Endothelial cell of umbilical vein (primary cell): ENCODE measurements around the gene PRKCSH. TPM values are rescaled to one million over a fixed set of nuclear protein-coding genes. Genes with fewer than 3 reads are reported as not detected.
"Not testable (repeated sequence)": the region's sequence is repeated elsewhere in the genome, so short reads cannot be mapped to it uniquely, and the experiment has no call there.

Experiments
- BruUV-seq: library from RNA; stranded (reverse); fragments of 400-500 nt; replicated peaks from 2 replicates; lab custom pipeline; 2021; lab: Mats Ljungman, UMichigan
- CTCF ChIA-PET: fragments of 300-600, 350-600 bp; sonication (Branson Sonifier 250); formaldehyde crosslinking; loops from one replicate; lab custom pipeline; 2021; ENCODE audit warnings: antibody characterized with exemption, inconsistent platforms; lab: Charles Lee
- POLR2A ChIA-PET: fragments of 300-600, 350-600 bp; sonication (Branson Sonifier 250); formaldehyde crosslinking; loops from one replicate; lab custom pipeline; 2021; ENCODE audit warnings: antibody characterized with exemption, inconsistent platforms; lab: Charles Lee
- DNase-seq: peaks from one replicate; pipeline ENCODE4 v3.0.0-alpha.2; 2011; ENCODE audit warnings: low read depth, low spot score
- FAIRE-seq: peaks from 2 replicates; lab custom pipeline; 2011; peaks lifted over from hg19 to GRCh38; lab: Jason Lieb, UNC
- H2AFZ ChIP-seq: 2 replicates; pipeline ENCODE4 v1.6.0; 2012; ENCODE audit warnings: low read depth, low read length, control low read depth, inconsistent platforms
- H3K27ac ChIP-seq: 2 replicates; pipeline ENCODE4 v1.5.1; 2011; ENCODE audit warnings: low read depth, mild to moderate bottlenecking, control low read depth, low read length, moderate library complexity; ENCODE audit not compliant: insufficient read depth
- H3K27me3 ChIP-seq, 2 experiments: 2 replicates each; pipeline versions ENCODE4 v1.6.0 to v1.6.1; 2011; ENCODE audit warnings: low read length in 2 of 2, mixed read lengths in 1 of 2; ENCODE audit not compliant: control insufficient read depth in 2 of 2, insufficient read depth in 2 of 2
- H3K36me3 ChIP-seq, 2 experiments: 2 replicates in 1 of 2; 3 replicates in 1 of 2; pipeline ENCODE4 v1.5.1; 2011; ENCODE audit warnings: low read length in 2 of 2, mild to moderate bottlenecking in 1 of 2, moderate library complexity in 1 of 2; ENCODE audit not compliant: control insufficient read depth in 2 of 2, insufficient read depth in 2 of 2; ENCODE audit errors: extremely low read depth in 1 of 2
- H3K4me1 ChIP-seq: 3 replicates; pipeline ENCODE4 v1.5.1; 2011; ENCODE audit warnings: mild to moderate bottlenecking, low read length; ENCODE audit not compliant: control insufficient read depth, insufficient read depth; ENCODE audit errors: extremely low read depth
- H3K4me2 ChIP-seq: 2 replicates; pipeline ENCODE4 v1.6.1; 2011; ENCODE audit warnings: low read length, control low read depth, mixed read lengths; ENCODE audit not compliant: insufficient read depth
- H3K4me3 ChIP-seq, 3 experiments: fragments of 200-600 bp in 1 of 3; sonication (generic), shearing (Covaris generic) in 1 of 3; replicated peaks in 1 of 3; 2 replicates each; pipeline ENCODE4 v1.5.1; 2011 to 2016; ENCODE audit warnings: control low read depth in 3 of 3, low read length in 3 of 3, mild to moderate bottlenecking in 2 of 3, inconsistent platforms in 1 of 3, low read depth in 1 of 3, moderate library complexity in 1 of 3; ENCODE audit not compliant: insufficient read depth in 1 of 3
- H3K79me2 ChIP-seq: 2 replicates; pipeline ENCODE4 v1.6.0; 2012; ENCODE audit warnings: low read length, inconsistent platforms; ENCODE audit not compliant: control insufficient read depth, insufficient read depth
- H3K9ac ChIP-seq: replicated peaks from 2 replicates; pipeline ENCODE3; 2011; ENCODE audit warnings: low read length, control low read depth; ENCODE audit not compliant: insufficient read depth; ENCODE audit errors: extremely low read depth
- H3K9me1 ChIP-seq: replicated peaks from 3 replicates; pipeline ENCODE4 v1.6.0; 2011; ENCODE audit warnings: mild to moderate bottlenecking, low read length; ENCODE audit not compliant: control insufficient read depth, insufficient read depth; ENCODE audit errors: extremely low read depth
- H3K9me3 ChIP-seq: replicated peaks from 2 replicates; pipeline ENCODE4 v1.5.1; 2012; ENCODE audit warnings: low read length, inconsistent platforms; ENCODE audit not compliant: control insufficient read depth, insufficient read depth
- H4K20me1 ChIP-seq: replicated peaks from 2 replicates; pipeline ENCODE3; 2011; ENCODE audit warnings: mild to moderate bottlenecking, low read length; ENCODE audit not compliant: control insufficient read depth, insufficient read depth; ENCODE audit errors: extremely low read depth
- CTCF ChIP-seq, 2 donors: IDR thresholded peaks; 1 replicate in 1 of 2; 2 replicates in 1 of 2; pipeline ENCODE4 v1.5.1; 2011; ENCODE audit warnings: low read length in 2 of 2, mild to moderate bottlenecking in 2 of 2, moderate library complexity in 2 of 2, control low read depth in 1 of 2, inconsistent platforms in 1 of 2, low read depth in 1 of 2; ENCODE audit not compliant: insufficient read depth in 1 of 2; ENCODE audit errors: extremely low read depth in 1 of 2
- EZH2 ChIP-seq: IDR thresholded peaks from 2 replicates; pipeline ENCODE4 v1.6.1; 2012; ENCODE audit warnings: borderline replicate concordance, low read depth, mild to moderate bottlenecking, moderate library complexity, low read length, inconsistent platforms; ENCODE audit not compliant: severe bottlenecking
- FOS ChIP-seq: IDR thresholded peaks from 2 replicates; pipeline ENCODE4 v1.6.1; 2011; ENCODE audit warnings: mild to moderate bottlenecking, low read length, moderate library complexity, borderline replicate concordance; ENCODE audit not compliant: insufficient read depth
- GATA2 ChIP-seq: IDR thresholded peaks from 2 replicates; pipeline ENCODE4 v1.7.0; 2011; ENCODE audit warnings: low read depth, mild to moderate bottlenecking, moderate library complexity, mixed read lengths, low read length; ENCODE audit not compliant: insufficient read length, insufficient read depth
- JUN ChIP-seq: IDR thresholded peaks from 2 replicates; pipeline ENCODE4 v1.6.1; 2011; ENCODE audit warnings: borderline replicate concordance, low read depth; ENCODE audit not compliant: insufficient read length, insufficient read depth
- MAX ChIP-seq: IDR thresholded peaks from 2 replicates; pipeline ENCODE4 v1.6.1; 2011; ENCODE audit not compliant: insufficient read depth, insufficient read length
- MYC ChIP-seq: IDR thresholded peaks from one replicate; pipeline ENCODE4 v1.6.1; 2011; ENCODE audit warnings: mild to moderate bottlenecking, low read depth, low read length
- POLR2A ChIP-seq: IDR thresholded peaks from 2 replicates; pipeline ENCODE4 v1.6.1; 2012; ENCODE audit warnings: low read depth, mild to moderate bottlenecking, control low read depth, low read length
- POLR2AphosphoS5 ChIP-seq: IDR thresholded peaks from 2 replicates; pipeline ENCODE4 v1.6.1; 2012; ENCODE audit warnings: low read depth, mild to moderate bottlenecking, control low read depth, low read length, moderate library complexity; ENCODE audit not compliant: insufficient read depth
- dilution Hi-C: fragments of 300-500 bp; cut with MboI; formaldehyde crosslinking; loops from one replicate; pipeline ENCODE4 v1.15.0; 2019; ENCODE audit warnings: low sequenced_read_pairs; ENCODE audit not compliant: extremely low pct_ligation_motif_present
- intact Hi-C: fragments of 100-400 bp; cut with micrococcal nuclease; formaldehyde crosslinking; loops from one replicate; pipeline ENCODE4 v1.10.0; 2022
- polyA plus RNA-seq, 4 experiments: library from polyadenylated mRNA; depleted of rRNA in 3 of 4; stranded (reverse) in 3 of 4; unstranded in 1 of 4; fragments of >200 nt; gene quantifications; 2 replicates each; pipeline versions ENCODE4 v1.2.1 to v1.2.3, GENCODE V29; 2011 to 2012; ENCODE audit warnings: missing spikeins in 1 of 4
- total RNA-seq: library from RNA; stranded (reverse); gene quantifications from 2 replicates; pipeline ENCODE4 v1.2.3, GENCODE V29; 2021

PRKCSH gene
- total and polyA plus RNA-seq, 2 donors (not counting 3 experiments of a cell fraction or from before 2014, with no cell fraction given): 215 to 425 TPM

GRCh38 chr19:11426656-11427055, 8.8 kb upstream of the PRKCSH start:
- BruUV-seq: no TSS peak
- FAIRE-seq (no peak), DNase-seq (no peak)
- Histone ChIP-seq H3K4me2 (no peak overlapping the region), H4K20me1 (no peaks in the 10 kb centered on the region), H3K4me1 (no peaks in the 10 kb centered on the region), H2AFZ (no peak overlapping the region), H3K36me3 (no peaks in the 10 kb centered on the region), H3K9ac (no peak overlapping the region), H3K27me3 (peaks cover 13 to 23% of the 10 kb centered on the region in 2 experiments), H3K9me3 (no peaks in the 10 kb centered on the region), H3K79me2 (no peaks in the 10 kb centered on the region), H3K9me1 (no peaks in the 10 kb centered on the region), H3K4me3 (no peak overlapping the region), H3K27ac (no peak overlapping the region)
- intact Hi-C loops: no loop called here
- dilution Hi-C loops: no loop called here
- ChIA-PET POLR2A (interaction anchor here (0.6 kb wide), 1 partner anchor 44 kb away, joined by 9 read pairs; no protein-coding TSS in a partner anchor), CTCF (no interaction called here)
- TF ChIP-seq JUN (no peak), EZH2 (no peak), GATA2 (no peak), CTCF (IDR thresholded peaks at IDR 0.05; ENCODE audit: extremely low read depth in 1 of 2, insufficient read depth in 1 of 2, low read depth in 1 of 2, low read length in 2 of 2) (no peak), MAX (no peak), POLR2A (no peak), FOS (no peak), MYC (no peak), POLR2AphosphoS5 (no peak)

GRCh38 chr19:11433526-11433925, 1.9 kb upstream of the PRKCSH start:
- H4K20me1 ChIP-seq, H3K4me3 ChIP-seq, FAIRE-seq, H2AFZ ChIP-seq, DNase-seq, H3K4me2 ChIP-seq, dilution Hi-C loops, BruUV-seq, H3K27me3 ChIP-seq, POLR2A ChIA-PET, H3K9me3 ChIP-seq, intact Hi-C loops, H3K9ac ChIP-seq, H3K27ac ChIP-seq, H3K9me1 ChIP-seq: not testable (repeated sequence)
- Histone ChIP-seq H3K4me1 (peaks cover 12% of the 10 kb centered on the region), H3K79me2 (peaks cover 16% of the 10 kb centered on the region), H3K36me3 (peaks cover 5 to 11% of the 10 kb centered on the region in 2 experiments)
- CTCF ChIA-PET: interaction anchor here (2.1 kb wide), 1 partner anchor 11 kb away, joined by 19 read pairs; no protein-coding TSS in a partner anchor
